Urinary bladder (tissue), 4 donors: ENCODE results near the gene CES4A. TPM values are rescaled to one million over a fixed set of nuclear protein-coding genes. Genes with fewer than 3 reads are reported as not detected.

ENCODE experiments used
- DNase-seq: peaks from one replicate; pipeline ENCODE4 v3.0.0-alpha.2; 2015; ENCODE audit errors: extremely low spot score
- H3K27ac ChIP-seq: one replicate; pipeline ENCODE4 v1.5.1; 2013; ENCODE audit warnings: low read depth, mild to moderate bottlenecking, moderate library complexity
- H3K36me3 ChIP-seq: one replicate; pipeline ENCODE4 v1.6.1; 2013; ENCODE audit warnings: mild to moderate bottlenecking, moderate library complexity; ENCODE audit not compliant: insufficient read depth
- H3K4me1 ChIP-seq: one replicate; pipeline ENCODE4 v1.6.1; 2013; ENCODE audit warnings: mild to moderate bottlenecking, moderate library complexity; ENCODE audit not compliant: insufficient read depth
- H3K4me3 ChIP-seq: one replicate; pipeline ENCODE4 v1.5.1; 2013; ENCODE audit warnings: low read depth, low read length
- WGBS: extraction: QIAGEN DNeasy Blood & Tissue Kit; methylation state at CpG from one replicate; pipeline ENCODE4 v1.1.7; 2013; 5-methylcytosine and 5-hydroxymethylcytosine counted together
- polyA plus RNA-seq: library from polyadenylated mRNA; stranded (reverse); fragments of 200-250 nt; gene quantifications from one replicate; pipeline ENCODE4 v1.2.3, GENCODE V29; 2013
- total RNA-seq: library from RNA; depleted of rRNA; stranded (reverse); fragments of >200 nt; gene quantifications from one replicate; pipeline ENCODE4 v1.2.3, GENCODE V29; 2014
- donor health status: healthy with polysubstance abuse.
- donor health status: healthy.

Gene CES4A
- total and polyA plus RNA-seq, 2 donors, result 4.0 to 4.9 TPM

DNA sequence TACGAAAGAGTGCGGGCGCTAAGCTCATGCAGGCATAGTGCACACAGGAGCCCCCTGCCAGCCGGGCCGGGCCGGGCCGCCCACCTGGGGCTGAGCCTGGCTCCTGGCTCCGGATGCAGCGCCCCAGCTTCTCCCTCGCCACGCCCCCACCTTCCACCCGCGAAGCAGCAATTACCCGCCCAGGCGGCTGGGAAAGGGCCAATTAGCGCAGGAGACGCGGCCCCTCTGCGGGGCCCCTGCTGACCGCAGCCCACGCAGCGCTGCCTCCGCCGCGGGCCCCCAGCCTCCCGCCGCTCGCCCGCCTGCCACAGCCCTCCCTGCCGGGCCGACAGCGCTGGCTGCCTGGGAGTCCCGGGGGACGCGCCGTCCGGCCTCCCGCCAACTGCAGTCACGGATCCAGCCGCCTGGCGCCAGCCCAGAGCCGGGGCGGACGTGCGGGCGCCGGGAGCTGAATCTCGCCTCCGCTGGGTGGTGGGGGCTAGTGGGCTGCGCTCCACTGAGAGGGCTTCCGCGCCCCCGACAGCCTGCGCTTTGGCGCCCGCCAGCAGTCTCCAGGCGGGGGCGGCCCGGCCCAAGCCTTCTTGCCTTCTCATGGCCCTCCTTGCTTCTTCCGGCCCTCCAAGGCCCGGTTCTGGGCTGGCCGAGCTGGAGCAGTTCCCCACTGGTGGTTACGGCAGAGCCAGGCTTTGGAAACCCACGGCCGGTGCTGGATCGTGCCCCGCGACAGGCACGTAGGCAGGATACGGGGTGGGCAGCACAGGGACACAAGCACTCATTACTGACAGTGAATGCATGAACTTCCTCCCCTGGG lies 25.6 kb downstream of the CES4A start:
- no peaks in the 10 kb centered on the region for H3K36me3 ChIP-seq
- DNase-seq, result no peak
- no peaks in the 10 kb centered on the region for H3K4me1 ChIP-seq
- H3K4me3 ChIP-seq, result peak overlapping the region; percentile 56
- under 1% methylated on average over 70 of the region's 70 CpGs for WGBS
- H3K27ac ChIP-seq, result no peak overlapping the region

GRCh38 chr16:67014634-67015312 lies 26.4 kb downstream of the CES4A start:
- Histone ChIP-seq H3K27ac (no peak overlapping the region), H3K4me3 (no peak overlapping the region), H3K36me3 (no peaks in the 10 kb centered on the region), H3K4me1 (no peaks in the 10 kb centered on the region)
- 55% methylated on average over 6 of the region's 6 CpGs for WGBS
- no peak for DNase-seq

DNA sequence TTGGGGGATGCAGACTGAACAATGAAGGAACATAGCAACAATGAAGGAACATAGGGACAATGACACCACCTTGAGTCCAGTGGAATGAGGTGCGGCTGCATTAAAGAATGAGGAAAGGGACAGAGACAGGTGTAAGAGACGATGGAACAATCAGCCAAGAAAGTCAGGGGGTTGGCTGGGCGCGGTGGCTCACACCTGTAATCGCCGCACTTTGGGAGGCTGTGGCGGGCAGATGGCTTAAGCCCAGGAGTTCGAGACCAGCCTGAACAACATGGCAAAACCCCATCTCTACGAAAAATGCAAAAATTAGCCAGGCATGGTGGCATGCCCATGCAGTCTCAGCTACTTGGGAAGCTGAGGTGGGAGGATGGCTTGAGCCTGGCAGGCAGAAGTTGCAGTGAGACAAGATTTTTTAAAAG lies 26.9 kb downstream of the CES4A start:
- H3K4me3 ChIP-seq, result no peak overlapping the region
- H3K36me3 ChIP-seq, result no peaks in the 10 kb centered on the region
- H3K4me1 ChIP-seq, result no peaks in the 10 kb centered on the region
- WGBS, result 95% methylated on average over 9 of the region's 9 CpGs
- no peak for DNase-seq
- no peak overlapping the region for H3K27ac ChIP-seq

DNA sequence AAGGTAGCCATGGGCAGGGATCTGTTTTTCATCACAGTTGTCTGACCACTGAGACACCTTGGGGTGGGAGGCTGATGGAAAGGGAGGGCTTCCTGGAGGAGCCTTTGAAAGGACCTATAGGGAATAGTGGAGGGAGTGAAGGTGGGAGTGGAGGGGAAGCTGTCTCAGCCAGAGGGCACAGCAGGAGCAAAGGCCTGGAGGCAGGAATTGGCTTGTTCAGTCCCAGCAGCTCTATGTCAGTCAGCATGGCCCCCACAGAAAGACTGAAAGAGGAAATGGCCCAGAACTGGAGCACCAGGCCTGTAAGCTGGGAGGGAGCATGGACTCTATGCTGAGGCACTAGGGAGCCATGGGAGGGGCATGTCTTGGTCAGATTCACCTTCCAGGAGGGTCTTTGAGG lies 27.8 kb downstream of the CES4A start:
- Histone ChIP-seq H3K36me3 (no peaks in the 10 kb centered on the region), H3K4me3 (no peak overlapping the region), H3K27ac (no peak overlapping the region), H3K4me1 (no peaks in the 10 kb centered on the region)
- DNase-seq, result no peak

DNA sequence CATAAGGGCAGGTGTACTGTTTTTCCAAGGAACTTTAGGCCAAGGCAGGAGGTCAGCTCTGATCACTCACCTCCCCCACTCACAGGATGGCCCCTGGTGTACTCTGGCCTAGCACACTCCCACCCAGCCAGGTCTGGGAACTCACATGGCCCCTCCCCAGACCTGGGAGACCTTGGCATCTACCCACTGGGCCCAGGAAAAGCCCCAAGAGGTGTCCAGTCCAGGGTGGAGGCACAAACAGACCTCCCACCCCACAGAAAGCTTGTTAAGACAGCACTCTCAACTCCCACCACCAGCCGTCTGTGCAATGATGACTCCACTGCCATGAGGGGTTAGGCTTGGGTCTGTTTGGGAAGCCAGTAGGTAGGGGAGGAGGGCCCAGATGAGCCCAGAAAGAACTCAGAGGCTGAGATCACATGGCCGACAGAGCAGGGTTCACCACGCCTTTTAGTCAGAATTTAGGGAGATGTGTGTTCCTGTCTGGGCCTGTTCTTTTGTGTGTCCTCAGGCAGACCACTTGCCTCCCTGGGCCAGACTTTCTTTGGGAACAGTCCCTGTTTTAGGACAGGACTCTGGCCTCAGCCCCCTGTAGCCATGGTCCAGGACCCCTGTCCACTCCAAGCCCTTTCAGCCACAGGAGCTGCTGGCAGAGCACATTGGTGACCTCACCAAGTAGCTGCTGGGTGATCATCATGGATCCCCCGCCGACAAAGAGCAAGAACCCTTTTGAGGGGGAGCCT lies 28.5 kb downstream of the CES4A start:
- Histone ChIP-seq H3K27ac (no peak overlapping the region), H3K36me3 (no peaks in the 10 kb centered on the region), H3K4me3 (no peak overlapping the region), H3K4me1 (no peaks in the 10 kb centered on the region)
- 84% methylated on average over 5 of the region's 5 CpGs for WGBS
- no peak for DNase-seq

DNA sequence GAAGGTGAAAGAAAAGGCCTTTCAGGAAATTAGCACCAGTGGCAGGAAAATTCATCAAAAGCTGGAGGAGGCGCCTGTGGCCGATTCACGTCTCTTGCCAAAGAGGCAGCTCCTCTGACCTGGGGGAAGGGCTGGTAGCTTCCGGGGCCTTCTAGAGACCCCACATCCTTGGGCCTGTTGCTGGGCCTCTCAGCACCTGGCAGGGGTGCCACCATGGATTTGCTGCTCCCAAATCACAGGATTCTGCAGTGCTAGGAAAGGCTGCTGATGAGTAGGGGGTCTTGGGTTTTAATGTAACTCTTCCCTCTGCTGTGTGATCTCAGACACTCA lies 29.0 kb downstream of the CES4A start:
- Histone ChIP-seq H3K27ac (no peak overlapping the region), H3K4me1 (no peaks in the 10 kb centered on the region), H3K4me3 (no peak overlapping the region), H3K36me3 (no peaks in the 10 kb centered on the region)
- WGBS, result 91% methylated on average over 4 of the region's 4 CpGs
- no peak for DNase-seq

DNA sequence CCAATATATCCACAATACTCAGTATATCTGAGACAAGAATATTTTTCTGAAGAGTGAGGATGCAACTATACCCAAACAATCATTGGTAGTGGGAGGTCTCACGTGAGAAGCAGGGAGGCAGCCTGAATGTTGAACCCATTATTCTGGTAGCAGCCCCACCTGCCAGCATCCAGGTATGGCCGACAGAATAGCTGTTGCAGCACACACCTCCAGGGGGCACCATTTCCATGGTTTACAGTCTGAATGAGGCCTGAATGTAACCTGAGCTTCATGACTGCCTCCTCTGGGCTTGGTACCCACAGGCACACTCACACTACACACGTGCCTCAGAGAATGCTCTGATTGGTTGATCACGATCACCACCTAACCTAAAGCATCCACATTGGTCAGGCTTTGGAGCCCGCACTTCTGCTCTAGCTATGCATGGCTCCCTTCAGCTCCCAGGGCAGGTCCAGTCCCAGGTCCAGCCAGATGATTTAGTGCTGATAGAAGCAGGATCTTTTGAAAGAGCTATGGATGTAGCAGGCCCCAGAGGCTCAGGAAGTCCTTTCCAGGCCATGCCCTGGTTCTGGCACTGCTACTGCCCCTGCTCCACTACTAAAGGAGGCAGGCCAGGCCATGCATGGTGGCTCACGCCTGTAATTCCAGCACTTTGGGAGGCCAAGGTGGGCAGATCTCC lies 29.6 kb downstream of the CES4A start:
- 38% methylated on average over 6 of the region's 6 CpGs for WGBS
- Histone ChIP-seq H3K36me3 (no peaks in the 10 kb centered on the region), H3K4me3 (no peak overlapping the region), H3K4me1 (no peaks in the 10 kb centered on the region), H3K27ac (no peak overlapping the region)
- no peak for DNase-seq

DNA sequence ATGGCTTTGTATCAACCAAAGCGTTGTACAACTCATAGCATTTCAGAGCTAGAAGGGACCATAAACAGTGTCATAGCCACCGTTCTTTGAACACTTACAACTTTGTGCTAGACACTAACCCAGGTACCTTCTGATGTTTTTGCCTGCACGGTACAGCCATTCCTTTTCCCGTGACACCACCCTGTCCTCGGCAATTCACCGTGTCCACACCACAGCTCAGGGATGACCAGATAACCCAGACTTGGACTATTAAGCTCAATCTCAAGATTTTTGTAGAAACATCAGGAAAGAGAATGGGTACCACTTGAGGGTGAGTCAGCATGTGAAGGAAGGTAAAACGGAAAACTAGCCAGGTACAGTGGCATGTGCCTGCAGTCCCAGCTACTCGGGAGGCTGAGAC lies 30.8 kb downstream of the CES4A start:
- Histone ChIP-seq H3K27ac (no peak overlapping the region), H3K36me3 (no peaks in the 10 kb centered on the region), H3K4me3 (no peak overlapping the region), H3K4me1 (no peaks in the 10 kb centered on the region)
- 88% methylated on average over 8 of the region's 8 CpGs for WGBS
- DNase-seq, result no peak

DNA sequence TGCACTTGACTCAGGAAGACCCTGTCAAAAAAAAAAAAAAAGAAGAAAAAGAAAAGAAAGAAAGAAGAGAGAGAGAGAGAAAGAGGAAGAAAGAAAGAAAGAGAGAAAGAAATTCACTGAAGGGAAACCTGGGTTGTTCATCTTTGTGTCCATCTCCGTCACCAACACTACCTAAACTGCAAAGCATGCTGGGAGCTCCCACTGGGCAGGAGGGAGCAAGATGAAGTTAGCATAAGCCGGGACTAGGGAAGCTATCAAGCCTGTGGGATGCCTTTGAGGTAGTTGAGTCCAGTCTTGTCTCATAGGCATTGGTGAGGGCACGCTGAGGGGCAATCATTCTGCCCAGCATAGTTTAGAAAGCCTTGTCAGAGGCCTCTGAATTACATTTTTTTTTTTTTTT lies 32.9 kb downstream of the CES4A start:
- no peak for DNase-seq
- 82% methylated on average over 3 of the region's 3 CpGs for WGBS
- no peak overlapping the region for H3K27ac ChIP-seq
- H3K36me3 ChIP-seq, result no peaks in the 10 kb centered on the region
- H3K4me3 ChIP-seq, result no peak overlapping the region
- H3K4me1 ChIP-seq, result no peaks in the 10 kb centered on the region

DNA sequence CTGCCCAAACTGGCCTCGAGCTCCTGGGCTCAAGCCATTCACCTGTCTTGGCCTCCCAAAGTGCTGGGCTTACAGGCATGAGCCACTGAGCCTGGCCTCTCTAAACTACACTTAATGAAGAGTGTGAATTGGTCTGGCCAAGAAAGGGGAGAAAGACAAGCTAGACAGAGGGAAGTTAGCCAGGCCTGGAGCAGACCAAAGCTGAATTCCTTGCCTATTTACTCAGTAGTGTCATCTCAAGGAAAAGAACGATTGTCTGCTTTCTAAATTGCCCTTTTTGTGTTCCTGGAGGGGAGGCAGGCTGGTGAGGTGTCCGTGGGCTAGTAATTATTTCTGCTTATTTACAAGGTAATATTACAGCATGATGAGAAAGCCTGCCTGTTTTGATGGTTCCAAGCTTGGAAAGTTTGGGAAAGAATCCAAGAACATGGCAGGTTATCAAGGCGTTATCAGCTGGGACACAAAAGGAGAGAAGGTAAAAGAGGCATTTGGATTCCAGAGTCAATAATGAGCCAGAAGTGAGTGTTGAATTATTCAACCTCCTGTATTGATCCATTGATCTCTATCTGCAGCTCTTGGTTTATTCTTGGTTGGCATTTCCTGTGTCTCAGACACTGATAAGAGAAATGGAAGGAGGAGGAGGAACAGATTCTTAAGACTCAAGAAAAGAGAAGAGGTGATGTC lies 34.3 kb downstream of the CES4A start:
- Histone ChIP-seq H3K36me3 (no peaks in the 10 kb centered on the region), H3K27ac (no peak overlapping the region), H3K4me1 (no peaks in the 10 kb centered on the region), H3K4me3 (no peak overlapping the region)
- no peak for DNase-seq
- WGBS, result 62% methylated on average over 4 of the region's 4 CpGs

DNA sequence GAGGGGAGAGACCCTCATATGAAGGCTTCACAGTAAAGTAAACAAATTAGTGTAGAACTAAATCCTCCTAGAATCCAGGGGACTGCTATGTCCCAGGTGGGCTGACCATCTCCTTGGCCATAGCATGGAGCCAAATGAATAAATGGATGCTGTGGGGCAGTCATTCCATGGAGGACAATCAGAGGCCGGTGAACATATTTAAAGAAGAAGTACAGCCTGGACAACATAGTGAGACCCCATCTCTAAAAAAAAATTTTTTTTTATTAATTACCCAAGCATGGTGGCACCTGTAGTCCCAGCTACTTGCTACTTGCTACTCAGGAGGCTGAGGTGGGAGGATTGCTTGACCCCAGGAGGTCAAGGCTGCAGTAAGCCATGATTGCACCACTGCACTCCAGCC lies 35.3 kb downstream of the CES4A start:
- no peak overlapping the region for H3K27ac ChIP-seq
- no peaks in the 10 kb centered on the region for H3K4me1 ChIP-seq
- no peak for DNase-seq
- H3K36me3 ChIP-seq, result no peaks in the 10 kb centered on the region
- 94% methylated on average over 1 of the region's 1 CpG for WGBS
- H3K4me3 ChIP-seq, result no peak overlapping the region

DNA sequence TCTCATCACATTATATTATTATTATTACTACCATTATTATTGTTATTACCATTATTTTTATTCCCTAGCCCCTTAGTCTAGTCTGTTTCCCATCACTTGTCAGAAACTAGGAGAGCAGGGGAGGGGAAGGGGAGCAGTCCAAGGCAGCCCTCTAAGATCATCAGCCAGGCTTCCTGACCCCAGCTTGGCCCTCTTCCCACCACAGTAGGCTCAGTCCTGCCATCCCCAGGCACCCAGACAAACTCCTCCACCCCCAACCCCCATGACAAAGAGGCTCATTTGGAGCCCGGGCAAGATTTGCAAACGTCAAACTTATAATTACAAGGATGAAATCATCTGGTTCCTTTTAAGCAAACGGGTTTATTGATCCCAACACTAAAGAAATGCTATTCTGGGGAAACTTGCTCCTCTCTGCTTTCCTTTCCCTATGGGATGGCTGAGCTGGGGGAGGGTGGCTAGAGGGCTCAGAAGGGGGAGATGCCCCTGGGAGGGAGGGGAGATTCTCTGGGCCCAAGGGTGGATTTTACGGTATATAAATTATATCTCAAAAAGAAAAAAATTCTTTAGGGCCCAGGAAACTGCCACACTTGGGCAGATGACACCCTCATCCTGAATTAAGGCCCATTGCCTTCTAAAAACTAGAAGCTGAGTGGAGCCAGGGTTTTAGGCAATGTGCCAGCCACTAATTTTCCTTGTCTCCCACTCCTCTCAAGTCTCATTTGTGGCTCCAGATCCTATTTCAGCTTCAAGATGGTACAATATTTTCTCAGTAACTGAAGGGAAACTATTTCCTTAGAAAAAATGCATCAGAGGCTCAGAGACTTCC lies 36.2 kb downstream of the CES4A start:
- no peak overlapping the region for H3K4me3 ChIP-seq
- no peak for DNase-seq
- no peaks in the 10 kb centered on the region for H3K36me3 ChIP-seq
- no peaks in the 10 kb centered on the region for H3K4me1 ChIP-seq
- H3K27ac ChIP-seq, result no peak overlapping the region
- WGBS, result 53% methylated on average over 4 of the region's 4 CpGs

DNA sequence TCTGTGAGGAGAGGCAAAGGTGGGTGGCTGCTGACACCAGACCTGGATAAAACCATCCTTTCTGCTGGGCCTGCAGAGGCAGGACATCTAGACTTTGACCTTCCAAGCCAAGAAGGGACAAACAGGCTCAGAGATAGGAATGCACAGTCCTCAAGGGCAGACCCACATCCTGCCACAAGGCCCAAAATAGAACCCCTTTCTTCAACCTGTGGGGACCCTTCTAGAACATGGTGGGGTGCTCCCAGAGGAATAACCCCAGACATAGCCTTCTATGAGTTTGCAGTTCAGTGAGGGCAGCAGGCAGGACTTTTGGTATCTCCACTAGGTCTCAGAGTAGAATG lies 36.8 kb downstream of the CES4A start:
- Histone ChIP-seq H3K4me3 (no peak overlapping the region), H3K36me3 (no peaks in the 10 kb centered on the region), H3K4me1 (no peaks in the 10 kb centered on the region), H3K27ac (no peak overlapping the region)
- DNase-seq, result no peak
